GM23248 (cell line): ENCODE measurements around the gene PPP6R2. TPM values are rescaled to one million over a fixed set of nuclear protein-coding genes. Genes with fewer than 3 reads are reported as not detected.

ENCODE experiments used
- DNase-seq: peaks from one replicate; pipeline ENCODE4 v3.0.0-alpha.2; 2015
- H2AFZ ChIP-seq: fragments of 200-600 bp; sonication (generic); 2 replicates; pipeline ENCODE4 v1.6.1; 2016; ENCODE audit warnings: antibody characterized with exemption
- H3F3A ChIP-seq: fragments of 200-600 bp; sonication (generic); 2 replicates; pipeline ENCODE4 v1.6.1; 2016; ENCODE audit warnings: mild to moderate bottlenecking, antibody characterized with exemption, mixed run types; ENCODE audit not compliant: insufficient read depth
- H3K27ac ChIP-seq: fragments of 200-600 bp; sonication (generic); 2 replicates; pipeline ENCODE4 v1.5.1; 2016; ENCODE audit warnings: mild to moderate bottlenecking
- H3K27me3 ChIP-seq: fragments of 200-600 bp; sonication (generic); replicated peaks from 2 replicates; pipeline ENCODE4 v1.6.1; 2016; ENCODE audit warnings: mild to moderate bottlenecking; ENCODE audit not compliant: insufficient read depth
- H3K36me3 ChIP-seq: fragments of 200-600 bp; sonication (generic); 2 replicates; pipeline ENCODE4 v1.6.1; 2016; ENCODE audit warnings: low read depth, mild to moderate bottlenecking
- H3K4me1 ChIP-seq: fragments of 200-600 bp; sonication (generic); 2 replicates; pipeline ENCODE4 v1.6.1; 2016; ENCODE audit warnings: mild to moderate bottlenecking; ENCODE audit not compliant: insufficient read depth
- H3K4me2 ChIP-seq: fragments of 200-600 bp; sonication (generic); one replicate; pipeline ENCODE4 v1.6.1; 2016; ENCODE audit warnings: mild to moderate bottlenecking; ENCODE audit not compliant: unreplicated experiment
- H3K4me3 ChIP-seq: fragments of 200-600 bp; sonication (generic); 2 replicates; pipeline ENCODE4 v1.5.1; 2016; ENCODE audit warnings: mild to moderate bottlenecking
- H3K79me2 ChIP-seq: fragments of 200-600 bp; sonication (generic); 2 replicates; pipeline ENCODE4 v1.6.1; 2016; ENCODE audit warnings: mild to moderate bottlenecking; ENCODE audit not compliant: insufficient read depth
- H3K9ac ChIP-seq: fragments of 200-600 bp; sonication (generic); 2 replicates; pipeline ENCODE4 v1.6.1; 2016; ENCODE audit warnings: mild to moderate bottlenecking
- H3K9me2 ChIP-seq: fragments of 200-600 bp; sonication (generic); 2 replicates; pipeline ENCODE4 v1.6.1; 2016; ENCODE audit warnings: mixed run types, mild to moderate bottlenecking, moderate library complexity; ENCODE audit not compliant: insufficient read depth
- H3K9me3 ChIP-seq: fragments of 200-600 bp; sonication (generic); one replicate; pipeline ENCODE4 v1.6.1; 2017; ENCODE audit warnings: low read depth
- H4K20me1 ChIP-seq: fragments of 200-600 bp; sonication (generic); 2 replicates; pipeline ENCODE4 v1.6.0; 2016; ENCODE audit not compliant: insufficient read depth
- EZH2 ChIP-seq: fragments of 200-600 bp; sonication (generic); IDR thresholded peaks from 2 replicates; pipeline ENCODE4 v1.6.1; 2018; ENCODE audit warnings: antibody characterized with exemption, mild to moderate bottlenecking; ENCODE audit not compliant: insufficient read depth, poor library complexity, severe bottlenecking
- EZH2phosphoT487 ChIP-seq: fragments of 200-600 bp; sonication (generic); IDR thresholded peaks from 2 replicates; pipeline ENCODE4 v1.6.1; 2018; ENCODE audit warnings: antibody characterized with exemption, moderate library complexity, mild to moderate bottlenecking, low read depth; ENCODE audit not compliant: insufficient read depth
- WGBS, 2 experiments: methylation state at CpG; one replicate each; pipeline ENCODE4 v1.1.6; 2015 to 2017; ENCODE audit warnings: low lambda C conversion rate in 2 of 2, low coverage in 1 of 2; ENCODE audit errors: missing lambda C conversion rate in 2 of 2; 5-methylcytosine and 5-hydroxymethylcytosine counted together
- in situ Hi-C: fragments of 300-500 bp; cut with MboI; formaldehyde crosslinking; loops from 2 replicates; pipeline ENCODE4 v1.15.0; 2020
- polyA plus RNA-seq: library from polyadenylated mRNA; unstranded; fragments of >200 nt; fragmentation: Nextera tagmentation; extraction: Ambion mirVana; gene quantifications from 2 replicates; pipeline ENCODE4 v1.2.1, GENCODE V29; 2016
- total RNA-seq: library from RNA; depleted of rRNA; stranded (reverse); fragments of >200 nt; shearing (Covaris generic); gene quantifications from 2 replicates; pipeline ENCODE4 v1.2.3, GENCODE V29; 2014

The PPP6R2 gene
- total and polyA plus RNA-seq, 2 experiments from 2014 or later: 22.2 to 58.4 TPM

DNA sequence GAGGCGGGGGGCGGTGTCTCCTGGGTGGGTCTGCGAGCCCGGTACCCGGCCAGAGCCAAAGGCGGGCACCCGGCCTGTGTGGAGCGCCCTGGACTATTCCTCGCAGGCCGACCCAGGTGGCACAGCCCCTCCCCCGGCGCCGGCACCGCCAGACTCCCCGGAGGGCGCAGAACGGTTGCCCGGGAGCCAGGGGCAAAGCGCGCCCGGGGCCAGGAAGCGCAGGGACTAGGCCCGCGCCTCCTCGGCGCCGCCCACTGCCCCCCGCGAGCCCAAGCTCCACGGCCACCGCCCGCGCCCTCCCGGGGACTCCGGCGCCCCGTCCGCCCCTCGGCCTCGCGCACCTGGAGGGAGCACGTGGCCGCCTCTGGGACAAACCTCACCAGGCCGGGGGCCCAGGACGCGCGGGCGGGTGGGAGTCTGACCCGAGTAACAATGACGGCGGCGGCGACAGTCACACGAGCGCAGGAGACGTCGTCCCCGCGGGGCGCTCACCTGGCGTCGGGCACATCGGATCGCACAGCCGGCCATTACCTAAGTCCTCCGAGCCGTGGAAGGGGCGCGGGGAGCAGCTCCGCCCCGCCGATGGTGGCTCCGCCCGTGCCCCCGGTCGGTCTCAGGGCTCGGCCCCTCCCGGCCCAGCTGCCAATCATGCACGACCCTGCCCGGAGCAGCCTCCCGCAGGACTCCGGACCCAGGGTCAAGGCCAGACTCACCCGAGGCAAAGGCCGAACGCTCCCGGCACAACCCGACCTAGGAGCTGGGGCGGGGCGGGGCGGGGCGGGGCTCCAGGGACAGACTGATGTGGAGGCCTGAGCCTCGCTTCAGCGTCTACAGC is 43.1 kb upstream of the PPP6R2 start:
- Histone ChIP-seq H3K4me2 (peak overlapping the region; percentile 51), H3K9me2 (no peaks in the 10 kb centered on the region), H3F3A (peaks cover 9% of the 10 kb centered on the region), H3K9me3 (no peaks in the 10 kb centered on the region), H3K27me3 (no peaks in the 10 kb centered on the region), H3K36me3 (no peaks in the 10 kb centered on the region), H4K20me1 (no peaks in the 10 kb centered on the region; the same call in 1 of the 2 replicates), H3K9ac (peak overlapping the region; percentile 62), H3K4me3 (peak overlapping the region; percentile 60), H3K79me2 (peaks cover 99% of the 10 kb centered on the region), H3K27ac (peak overlapping the region; percentile 33), H2AFZ (no peak overlapping the region), H3K4me1 (peaks cover 36% of the 10 kb centered on the region)
- in situ Hi-C loops: no loop called here
- peak; percentile 43 for DNase-seq
- no peak for TF ChIP-seq EZH2phosphoT487
- no peak for TF ChIP-seq EZH2
- WGBS, 2 experiments: 4 to 10% methylated on average over 25 to 44 of the region's 93 CpGs

DNA sequence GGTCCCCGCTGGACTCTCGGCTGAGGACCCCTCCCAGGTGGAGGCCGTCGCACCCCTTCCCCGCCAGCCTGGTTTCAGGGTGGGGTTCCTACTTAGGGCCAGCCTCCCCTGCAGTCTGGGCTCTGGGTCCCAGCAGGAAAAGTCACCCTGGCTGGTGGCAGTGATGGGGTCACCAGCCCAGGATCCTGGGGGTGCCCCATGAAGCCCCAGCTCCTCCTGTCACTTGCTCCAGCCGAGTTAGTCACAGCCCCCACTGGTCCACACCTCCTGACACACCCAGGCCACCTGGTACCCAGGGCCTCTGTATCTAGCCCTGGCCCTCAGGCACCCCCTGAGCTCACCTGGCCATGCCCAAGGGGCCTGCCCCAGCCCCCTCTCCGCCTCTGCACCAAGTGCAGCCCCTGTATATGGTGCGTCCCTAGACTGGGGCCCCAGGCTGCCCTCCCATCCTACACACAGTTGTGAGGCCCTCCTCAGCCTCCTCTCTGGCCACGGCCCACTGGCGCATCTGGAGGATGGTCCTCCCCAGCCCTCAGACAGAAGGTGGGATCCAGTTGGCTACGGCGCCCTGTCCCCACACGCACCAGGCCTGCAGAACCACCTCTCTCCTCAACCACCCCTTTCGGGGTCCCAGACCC is 42.4 kb upstream of the PPP6R2 start:
- H3K9ac ChIP-seq: no peak overlapping the region
- TF ChIP-seq EZH2phosphoT487 (no peak), EZH2 (no peak)
- no peak for DNase-seq
- H3K4me1 ChIP-seq: peaks cover 43% of the 10 kb centered on the region
- H2AFZ ChIP-seq: no peak overlapping the region
- in situ Hi-C loops: no loop called here
- H4K20me1 ChIP-seq: no peaks in the 10 kb centered on the region; the same call in 1 of the 2 replicates
- no peaks in the 10 kb centered on the region for H3K36me3 ChIP-seq
- H3K27ac ChIP-seq: no peak overlapping the region
- H3K9me3 ChIP-seq: no peaks in the 10 kb centered on the region
- H3F3A ChIP-seq: peaks cover 4% of the 10 kb centered on the region
- peaks cover 99% of the 10 kb centered on the region for H3K79me2 ChIP-seq
- peak overlapping the region; percentile 51 for H3K4me2 ChIP-seq
- H3K27me3 ChIP-seq: no peaks in the 10 kb centered on the region
- 67 to 78% methylated on average over 13 to 14 of the region's 14 CpGs for WGBS, 2 experiments
- peak overlapping the region; percentile 60 for H3K4me3 ChIP-seq
- no peaks in the 10 kb centered on the region for H3K9me2 ChIP-seq

DNA sequence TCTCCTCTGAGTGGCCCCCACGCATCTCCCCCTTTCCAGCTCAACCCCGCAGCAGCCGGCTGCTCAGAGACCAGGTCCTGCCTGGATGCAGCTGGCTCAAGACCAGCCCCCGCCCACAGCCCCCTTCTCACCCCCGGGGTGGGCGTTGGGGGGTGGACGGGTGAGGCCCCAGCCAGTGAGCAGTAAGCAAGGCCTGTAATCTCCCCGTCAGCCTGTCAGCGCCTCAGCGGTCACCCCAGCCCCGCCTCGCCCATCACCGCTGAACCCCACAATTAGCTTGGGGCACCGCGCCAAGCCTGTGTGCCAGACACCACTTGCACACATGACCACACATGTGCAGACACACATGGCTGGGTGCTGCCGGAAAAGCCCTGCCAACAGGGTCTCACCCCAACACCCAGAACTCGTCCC is 41.5 kb upstream of the PPP6R2 start:
- DNase-seq: no peak
- Histone ChIP-seq H4K20me1 (no peaks in the 10 kb centered on the region; the same call in 1 of the 2 replicates), H3K4me1 (peaks cover 43% of the 10 kb centered on the region), H3F3A (no peaks in the 10 kb centered on the region; the same call in 1 of the 2 replicates), H3K36me3 (no peaks in the 10 kb centered on the region), H2AFZ (no peak overlapping the region), H3K27ac (peak overlapping the region; percentile 89), H3K9me2 (no peaks in the 10 kb centered on the region), H3K4me3 (no peak overlapping the region), H3K9ac (peak overlapping the region; percentile 94), H3K27me3 (no peaks in the 10 kb centered on the region), H3K4me2 (peak overlapping the region; percentile 11), H3K79me2 (peaks cover 98% of the 10 kb centered on the region), H3K9me3 (no peaks in the 10 kb centered on the region)
- 67 to 80% methylated on average over 12 to 17 of the region's 17 CpGs for WGBS, 2 experiments
- TF ChIP-seq EZH2phosphoT487 (no peak), EZH2 (no peak)
- in situ Hi-C loops: no loop called here

DNA sequence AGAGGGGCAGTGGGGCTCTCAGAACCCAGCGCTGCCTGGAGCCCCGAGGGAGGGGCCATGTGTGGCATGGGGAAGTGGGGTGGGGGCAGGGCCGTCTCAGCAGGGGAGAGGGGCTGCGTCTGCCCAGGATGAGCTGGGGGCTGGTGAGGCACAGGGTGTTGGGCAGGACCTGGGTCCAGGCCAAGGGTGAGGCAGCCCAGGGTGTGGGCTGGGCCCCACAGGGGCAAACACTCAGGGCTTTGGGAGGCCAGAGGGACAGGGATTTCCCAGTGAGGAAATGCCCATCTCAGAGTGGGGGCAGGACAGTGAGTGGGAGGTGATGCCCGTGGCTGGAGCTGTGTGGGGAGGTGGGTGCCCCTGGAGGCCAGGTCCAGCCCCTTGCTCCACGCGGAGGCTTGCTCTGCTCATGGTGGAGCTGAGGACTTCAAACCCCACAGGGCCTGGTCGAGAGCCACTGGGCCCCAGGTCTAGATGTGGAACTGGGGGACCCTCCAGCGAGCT is 41.0 kb upstream of the PPP6R2 start:
- H3K4me1 ChIP-seq: peaks cover 43% of the 10 kb centered on the region

More for the DNA sequence above, 41.0 kb upstream of the PPP6R2 start:
- Histone ChIP-seq H4K20me1 (no peaks in the 10 kb centered on the region; the same call in 1 of the 2 replicates), H3K79me2 (peaks cover 97% of the 10 kb centered on the region), H3K9me3 (no peaks in the 10 kb centered on the region), H3K27me3 (no peaks in the 10 kb centered on the region), H3K27ac (peak overlapping the region; percentile 89), H2AFZ (no peak overlapping the region), H3K4me2 (peak overlapping the region; percentile 11), H3K36me3 (no peaks in the 10 kb centered on the region), H3F3A (no peaks in the 10 kb centered on the region; the same call in 1 of the 2 replicates), H3K4me3 (no peak overlapping the region), H3K9ac (peak overlapping the region; percentile 94), H3K9me2 (no peaks in the 10 kb centered on the region)
- peak; percentile 78 for DNase-seq
- no peak for TF ChIP-seq EZH2
- TF ChIP-seq EZH2phosphoT487: no peak
- in situ Hi-C loops: no loop called here
- WGBS, 2 experiments: 59 to 69% methylated on average over 7 to 9 of the region's 9 CpGs
